GM18870 (cell line): ENCODE measurements around the gene LCNL1.

Experiments
- ATAC-seq: cut with Tn5 transposase; IDR thresholded peaks from one replicate; pipeline ENCODE4 v1.9.1; 2021; ENCODE audit warnings: moderate library complexity; ENCODE audit not compliant: unreplicated experiment

LCNL1 gene

DNA sequence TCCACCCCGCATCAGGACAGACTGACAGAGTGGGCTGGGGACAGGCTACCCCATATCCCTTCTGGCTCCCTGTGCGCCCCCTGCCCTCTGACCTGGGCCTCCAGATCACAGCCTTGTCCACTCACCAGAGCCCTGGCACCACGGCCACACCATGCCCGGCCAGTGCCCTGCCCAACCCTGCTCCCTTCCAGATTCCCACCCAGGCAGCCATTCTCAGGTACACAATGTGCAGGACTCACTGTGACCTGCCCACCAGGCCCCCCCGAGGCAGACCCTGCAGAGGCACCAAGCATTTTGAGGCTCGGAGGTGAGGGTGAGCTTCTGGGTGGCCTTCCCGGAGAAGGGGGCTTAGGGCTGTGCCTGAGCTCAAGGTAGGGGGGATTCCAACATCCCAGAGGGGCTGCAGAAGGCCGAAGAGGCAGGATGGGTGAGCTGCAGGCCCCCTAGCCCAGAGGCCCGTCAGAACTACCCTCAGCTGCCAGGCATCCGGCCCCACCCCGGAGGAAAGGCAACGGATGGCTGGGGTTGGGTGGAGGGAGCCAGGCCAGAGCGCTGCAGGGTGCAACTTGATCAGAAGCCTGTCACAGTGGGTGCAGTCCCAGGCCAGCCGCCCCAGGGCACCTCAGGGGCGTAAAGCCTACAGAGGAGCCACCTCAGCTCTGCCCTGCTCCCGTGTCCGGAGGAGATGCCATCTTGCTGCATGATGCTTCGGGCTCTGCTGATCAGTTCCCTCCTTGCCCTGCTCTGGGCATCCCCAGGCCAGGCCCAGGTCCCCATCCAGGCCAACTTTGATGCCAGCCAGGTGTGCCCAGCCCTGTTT, at the start of gene LCNL1:
Gene LCNL1, plus strand, starts transcription at position 762 of the 820 bp plus-strand sequence. CDS start 594 bp downstream, outside the sequence.
- no peak for ATAC-seq

DNA sequence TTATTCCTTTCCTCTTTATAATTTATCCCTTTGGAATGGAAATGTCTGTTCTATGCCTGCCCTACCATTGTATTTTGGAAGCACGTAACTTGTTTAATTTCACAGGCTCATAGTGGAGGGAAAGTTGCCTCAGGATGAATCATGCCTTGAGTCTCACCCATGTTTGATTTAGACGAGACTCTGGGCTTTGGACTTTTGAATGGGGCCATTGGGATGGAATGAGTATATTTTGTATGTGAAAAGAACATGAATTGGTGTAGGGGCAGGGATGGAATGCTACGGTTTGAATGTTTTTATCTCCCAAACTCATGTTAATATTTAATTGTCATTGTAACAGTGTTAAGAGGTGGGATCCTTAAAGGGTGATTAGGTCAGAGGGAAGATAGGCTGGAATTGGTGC, 48.5 kb upstream of the LCNL1 start:
- no peak for ATAC-seq

DNA sequence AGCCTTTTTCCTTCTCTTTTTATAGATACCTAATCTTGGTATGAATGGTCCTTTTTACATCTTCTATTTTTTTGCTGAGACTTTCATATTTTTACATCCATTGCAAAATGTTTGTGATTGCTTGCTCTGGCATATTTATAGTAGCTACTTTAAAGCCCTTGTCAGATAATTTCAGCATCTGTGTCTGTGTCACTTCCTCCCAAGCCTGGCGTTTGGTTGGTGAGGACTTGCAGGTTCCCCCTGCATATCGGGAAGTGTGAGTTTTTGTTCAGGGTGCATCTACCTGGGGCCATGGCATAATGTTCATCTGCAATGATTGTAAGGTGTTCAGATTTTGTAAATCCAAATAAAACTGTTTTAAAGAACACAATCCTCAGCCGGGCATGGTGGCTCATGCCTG, 47.1 kb upstream of the LCNL1 start:
- ATAC-seq, result no peak

DNA sequence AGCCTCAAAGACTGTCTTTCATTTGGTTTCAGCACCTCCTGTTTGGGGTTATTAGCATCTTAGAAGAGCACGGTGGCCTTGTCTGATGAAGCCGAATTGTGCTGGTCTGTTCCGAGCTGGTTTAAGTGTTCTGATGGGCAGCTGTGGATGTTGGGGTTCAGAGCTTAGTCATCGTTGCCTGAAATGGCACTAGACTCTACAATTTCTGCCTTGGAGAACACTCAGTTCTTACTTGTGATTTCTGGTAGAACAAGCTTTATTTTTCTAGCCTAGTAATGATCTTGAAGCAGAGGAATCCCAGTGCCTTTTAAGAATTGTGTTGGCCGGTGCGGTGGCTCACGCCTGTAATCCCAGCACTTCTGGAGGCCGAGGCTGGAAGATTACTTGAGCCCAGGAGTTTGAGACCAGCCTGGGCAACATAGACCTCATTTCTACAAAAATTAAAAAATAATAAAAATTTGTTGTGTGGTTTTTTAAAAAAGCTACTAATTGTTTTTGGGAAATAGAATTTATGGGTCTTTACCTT, 46.1 kb upstream of the LCNL1 start:
- no peak for ATAC-seq

DNA sequence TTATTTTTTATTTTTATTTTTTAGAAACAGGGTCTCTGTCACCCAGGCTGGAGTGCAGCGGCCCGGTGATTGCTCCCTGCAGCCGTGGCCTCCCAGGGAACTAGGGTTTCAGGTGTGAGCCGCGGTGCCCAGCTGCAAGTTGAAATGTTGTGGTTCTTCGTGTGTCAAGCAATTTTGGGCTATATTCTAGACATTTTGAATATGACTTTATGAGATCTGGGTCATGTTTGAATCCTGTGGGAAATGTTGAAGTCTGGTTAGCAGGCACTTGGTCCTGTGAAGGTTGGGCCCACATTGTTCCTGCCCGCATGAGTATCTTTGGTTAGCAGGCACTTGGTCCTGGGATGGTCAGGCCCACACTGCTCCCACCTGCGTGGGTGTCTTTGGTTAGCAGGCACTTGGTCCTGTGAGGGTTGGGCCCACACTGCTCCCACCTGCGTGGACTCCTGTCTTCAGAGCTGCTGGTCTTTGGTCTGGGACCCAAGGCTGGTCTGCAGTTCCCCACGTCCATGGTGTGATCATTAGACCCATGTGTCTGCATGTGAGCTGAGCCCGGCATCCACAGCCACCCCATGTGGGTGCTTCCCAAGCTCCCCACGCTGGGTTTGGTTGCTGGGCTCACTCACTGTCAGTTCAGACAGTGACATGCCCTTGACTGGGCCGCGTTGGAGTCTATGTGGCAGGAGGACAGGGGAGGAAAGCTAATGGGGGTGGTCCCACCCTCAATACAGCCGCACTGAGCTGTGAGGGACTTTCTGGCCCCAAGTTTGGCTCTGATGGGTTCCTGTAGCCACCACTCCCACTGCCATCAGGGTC, 45.4 kb upstream of the LCNL1 start:
- ATAC-seq, result no peak

DNA sequence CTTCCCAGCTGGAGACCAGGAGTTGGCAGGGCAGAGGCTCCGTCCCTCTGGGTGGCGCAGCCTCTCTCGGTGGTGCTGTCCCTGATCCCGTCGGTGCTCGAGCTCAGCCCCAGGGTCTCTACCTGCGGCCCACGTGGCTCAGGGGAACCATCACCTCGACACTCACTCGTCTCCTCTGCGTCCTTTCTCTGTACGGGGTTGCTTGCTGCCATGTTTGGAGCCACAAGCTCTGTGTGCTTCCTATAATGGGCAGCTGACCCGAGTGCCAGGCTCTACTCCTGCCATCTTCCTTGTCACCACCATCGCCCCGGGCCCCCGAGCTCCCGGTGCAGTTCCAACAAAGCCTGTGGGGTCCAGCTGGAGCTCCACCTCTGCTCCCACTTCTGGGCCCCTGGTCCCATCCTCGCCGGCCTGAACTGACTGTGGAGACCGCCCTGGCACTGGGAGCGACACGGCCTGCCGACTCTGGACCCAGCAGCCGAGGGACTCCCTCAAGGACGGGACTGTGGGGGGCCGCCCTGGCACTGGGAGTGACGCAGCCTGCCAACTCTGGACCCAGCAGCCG, 43.3 kb upstream of the LCNL1 start:
- ATAC-seq, result no peak

DNA sequence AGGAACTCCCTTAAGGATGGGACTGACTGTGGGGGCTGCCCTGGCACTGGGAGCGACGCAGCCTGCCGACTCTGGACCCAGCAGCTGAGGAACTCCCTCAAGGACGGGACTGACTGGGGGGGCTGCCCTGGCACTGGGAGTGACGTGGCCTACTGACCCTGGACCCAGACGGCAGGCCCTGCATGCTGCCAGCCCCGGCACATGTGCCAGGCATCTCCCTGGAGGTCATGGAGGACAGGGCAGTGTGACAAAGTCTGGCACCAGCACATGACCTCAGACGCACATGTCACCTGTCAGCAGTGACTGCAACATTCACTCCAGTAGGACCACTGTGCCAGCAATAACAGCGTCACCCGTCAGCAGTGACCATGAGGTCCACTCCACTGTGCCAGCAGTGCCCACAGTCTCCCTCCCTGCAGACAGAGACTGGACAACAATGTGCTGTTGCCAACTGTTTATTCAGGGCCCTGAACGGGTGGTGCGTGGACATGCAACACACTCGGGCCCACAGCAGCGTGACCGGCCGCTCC, 42.7 kb upstream of the LCNL1 start:
- no peak for ATAC-seq

DNA sequence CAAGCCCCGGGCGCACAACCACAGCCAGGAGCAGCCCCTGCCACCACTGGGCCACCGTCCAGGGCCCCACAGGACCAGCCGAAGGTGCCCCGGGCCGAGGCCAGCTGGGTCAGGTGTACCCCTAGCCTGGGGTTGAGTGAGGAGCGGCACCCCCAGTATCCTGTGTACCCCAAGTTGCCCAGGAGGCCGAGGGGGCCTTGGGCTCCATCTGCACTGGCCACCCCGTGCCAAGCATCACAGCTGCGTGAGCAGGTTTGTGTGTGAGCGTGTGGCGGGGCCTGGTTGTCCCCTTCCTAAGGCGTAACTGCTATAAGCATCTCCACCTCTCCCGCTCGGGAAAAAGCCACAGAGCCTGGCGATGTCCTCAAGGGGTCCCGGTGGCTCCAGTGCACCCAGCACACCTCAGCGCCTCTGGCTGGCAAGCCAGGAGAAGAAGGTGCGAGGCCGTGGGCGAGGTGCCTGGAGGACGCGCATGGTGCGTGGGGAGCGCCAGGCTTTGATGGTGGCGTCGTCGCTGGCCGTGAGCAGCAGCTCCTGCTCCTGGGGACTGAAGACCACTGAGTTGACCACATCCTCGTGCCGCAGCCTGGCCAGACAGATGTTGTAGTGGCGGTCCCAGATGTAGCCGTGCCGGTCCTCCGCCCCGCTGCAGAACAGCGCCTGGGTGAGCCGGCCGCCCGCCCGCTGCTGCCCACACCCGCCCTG, 42.1 kb upstream of the LCNL1 start:
- ATAC-seq, result no peak

DNA sequence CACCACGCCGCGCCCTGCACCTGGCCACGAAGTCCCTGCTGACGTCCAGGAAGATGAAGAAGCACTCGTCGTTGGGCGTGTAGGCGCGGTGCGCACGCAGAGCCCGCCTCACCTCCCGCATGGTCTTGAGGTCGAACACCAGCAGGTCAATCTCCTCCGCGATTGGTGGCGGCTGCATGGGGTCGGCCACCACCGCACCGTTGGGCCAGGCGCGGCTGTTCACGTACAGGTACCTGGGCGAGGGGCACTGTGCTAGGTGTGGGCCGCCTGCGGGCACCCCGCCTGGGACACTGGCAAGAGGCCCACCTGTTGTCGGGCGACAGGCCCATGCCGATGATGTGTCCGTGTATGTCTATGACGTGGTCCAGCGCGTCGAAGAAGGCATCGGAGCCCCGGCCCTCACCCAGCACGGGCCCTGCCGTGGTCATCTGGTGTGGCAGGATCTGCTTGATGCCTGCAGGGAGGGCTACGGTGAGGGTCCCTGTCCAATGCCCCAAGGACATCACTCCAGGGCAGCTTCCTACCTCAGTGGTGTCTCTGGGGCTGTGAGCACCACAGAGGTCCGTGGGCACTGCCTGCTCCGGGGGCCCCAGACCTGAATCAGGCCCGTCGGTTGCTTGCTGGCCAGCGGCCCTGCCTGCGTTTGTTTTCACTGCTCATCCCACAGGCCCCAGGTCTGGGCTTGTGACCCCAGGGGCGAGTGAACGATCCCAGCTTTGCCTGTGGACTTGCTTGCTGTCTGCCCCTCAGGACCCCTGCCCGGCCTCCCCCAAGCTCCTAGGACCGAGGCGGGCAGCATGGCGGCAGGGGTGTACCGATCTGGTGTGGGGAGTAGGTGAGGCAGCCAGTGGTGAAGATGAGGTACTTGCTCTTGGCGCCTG, 41.3 kb upstream of the LCNL1 start:
- ATAC-seq, result no peak

DNA sequence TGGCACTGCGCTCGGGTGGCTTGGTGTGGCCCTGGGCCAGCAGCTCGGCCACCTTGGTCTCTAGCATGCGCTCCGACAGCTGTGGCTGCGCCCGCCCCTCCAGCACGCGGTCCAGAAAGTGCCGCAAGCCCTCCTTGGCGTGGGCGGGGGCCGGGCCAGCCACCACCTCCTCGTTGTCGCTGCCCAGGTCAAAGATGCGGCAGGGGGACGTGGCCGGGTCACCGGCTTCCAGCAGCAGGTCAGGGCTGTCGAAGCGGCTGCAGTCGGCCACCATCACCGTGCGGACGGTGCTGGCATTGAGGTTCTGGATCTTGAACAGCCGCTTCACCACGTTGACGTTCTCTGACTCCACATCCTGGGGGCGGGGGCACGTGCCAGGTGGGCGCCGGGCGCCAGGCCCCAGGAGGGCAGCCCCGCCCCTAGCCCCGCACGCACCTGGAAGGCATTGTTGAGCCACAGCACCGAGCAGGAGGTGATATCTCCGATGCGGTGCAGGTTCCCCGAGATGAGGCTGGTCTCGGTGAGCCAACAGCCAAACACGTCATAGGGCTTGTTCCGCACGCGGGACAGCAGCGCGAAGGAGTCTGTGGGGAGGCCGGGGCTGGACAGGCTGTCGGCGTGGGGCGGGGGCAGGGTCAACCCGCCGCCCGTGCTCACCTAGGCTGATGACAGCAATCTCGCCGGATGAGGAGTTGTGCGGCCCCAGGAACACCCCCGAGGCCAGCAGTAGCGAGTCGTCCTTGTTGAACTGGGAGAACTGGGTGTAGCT, 40.5 kb upstream of the LCNL1 start:
- no peak for ATAC-seq

DNA sequence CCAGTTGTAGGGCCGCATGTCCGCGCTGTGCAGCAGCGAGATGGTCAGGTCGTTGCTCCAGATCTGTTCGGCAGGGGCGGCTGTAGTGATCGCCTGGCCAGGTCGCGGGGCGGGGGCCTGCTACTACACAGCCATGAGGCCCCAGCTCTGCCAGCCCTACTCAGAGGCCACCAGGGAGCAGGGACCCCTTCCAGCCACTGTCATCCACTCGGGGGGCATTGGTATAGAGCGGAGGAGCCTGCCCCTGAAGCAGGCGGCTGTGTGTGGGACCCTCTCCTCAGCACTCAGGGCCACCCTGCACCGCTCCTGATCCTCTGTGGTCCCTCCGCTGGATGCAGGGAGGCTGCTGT, 39.9 kb upstream of the LCNL1 start:
- no peak for ATAC-seq

DNA sequence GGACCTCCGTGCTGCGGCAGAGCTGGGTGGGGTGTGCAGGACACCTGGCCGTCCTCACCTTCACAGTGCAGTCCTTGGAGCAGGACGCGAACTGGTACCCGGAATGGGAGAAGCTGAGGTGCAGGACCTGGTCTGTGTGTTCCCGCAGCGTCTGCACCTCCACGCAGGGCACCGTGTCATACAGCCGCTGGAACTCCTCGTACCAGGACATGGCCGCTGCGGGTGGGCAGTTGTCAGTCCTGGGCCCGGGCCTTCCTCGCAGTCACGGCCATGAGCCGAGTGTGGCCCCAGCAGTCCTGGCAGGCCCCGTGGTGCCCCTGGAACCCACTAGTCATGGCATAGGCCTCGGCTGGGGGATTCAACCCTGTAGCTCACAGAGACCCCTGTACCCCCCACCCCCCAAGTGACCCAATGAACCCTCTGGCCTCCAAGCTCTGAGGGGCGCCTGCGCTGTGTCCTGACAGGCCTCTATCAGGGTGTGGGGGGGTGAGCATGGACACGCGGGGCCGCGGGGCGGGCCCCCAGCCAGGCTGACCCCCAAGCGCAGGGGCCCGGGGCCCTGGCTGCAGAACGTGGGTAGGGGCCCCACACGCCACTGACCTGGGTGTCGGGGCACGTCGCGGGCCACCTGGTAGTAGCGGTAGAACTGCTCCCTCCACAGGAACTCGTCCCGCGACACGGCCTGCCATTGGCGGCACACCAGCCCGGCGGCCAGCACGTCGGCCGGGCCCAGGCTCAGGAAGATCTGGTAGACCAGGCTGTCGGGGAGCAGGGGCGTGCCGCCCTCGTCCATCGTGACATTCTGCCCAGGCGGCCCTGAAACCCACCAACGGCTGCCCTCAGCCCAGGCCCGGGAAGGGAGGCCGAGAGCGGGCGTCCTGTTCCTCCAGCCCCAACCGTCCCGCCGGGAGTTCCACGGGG, 39.2 kb upstream of the LCNL1 start:
- peak; percentile 4 for ATAC-seq

DNA sequence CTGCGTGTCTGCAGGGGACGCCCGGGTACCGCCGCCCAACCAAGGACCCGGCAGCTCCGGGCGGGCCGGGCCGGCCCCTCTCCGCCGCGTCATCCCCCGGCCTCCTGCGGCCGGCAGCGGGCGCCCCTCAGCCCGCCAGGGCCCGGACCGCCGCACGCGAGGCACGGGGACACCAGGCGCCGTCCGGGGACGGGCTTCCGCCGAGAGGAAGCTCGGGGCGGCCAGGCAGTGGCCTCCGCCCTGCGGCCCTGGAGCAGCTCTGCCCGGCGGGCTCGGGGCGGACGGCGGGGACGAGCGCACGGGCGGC, 38.6 kb upstream of the LCNL1 start:
- peak; percentile 12 for ATAC-seq

DNA sequence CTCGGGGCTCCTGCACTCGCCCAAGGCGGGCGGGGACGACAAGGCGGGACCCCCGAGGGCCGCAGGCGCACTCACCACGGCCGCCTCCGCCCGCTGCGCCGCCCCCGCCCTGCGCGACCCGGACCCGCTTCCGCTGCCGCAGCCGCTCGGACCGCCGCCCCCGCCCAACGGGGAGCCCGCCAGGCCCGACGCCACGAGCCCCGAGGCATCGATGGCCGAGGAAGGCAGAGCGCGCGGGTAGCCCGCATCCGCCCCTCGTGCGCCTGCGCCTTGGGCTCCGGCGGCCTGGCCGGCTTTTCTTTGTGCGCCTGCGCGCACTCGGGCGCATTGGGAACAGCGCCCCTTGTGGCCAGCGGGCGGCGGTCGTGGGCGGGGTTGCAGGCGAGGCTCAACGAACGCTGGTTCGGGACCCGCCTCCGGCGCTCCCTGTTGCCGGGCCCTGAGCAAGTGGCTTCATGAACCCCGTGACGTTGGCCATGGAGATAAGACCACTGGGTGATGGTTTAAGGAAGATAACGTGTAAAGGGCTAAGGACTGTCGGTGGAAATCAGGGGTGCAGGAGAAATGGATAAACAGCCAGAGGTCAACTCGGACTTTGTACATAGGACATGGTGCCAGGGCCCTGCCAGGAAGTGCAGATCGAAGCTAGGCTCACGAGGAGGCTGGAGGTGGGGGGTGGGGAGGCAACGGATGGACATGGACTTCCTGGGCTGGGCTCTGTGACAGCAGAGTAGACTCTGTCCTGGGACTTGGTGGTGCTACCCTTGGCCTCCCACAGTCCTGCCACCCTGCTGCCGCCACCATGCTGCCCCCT, 38.1 kb upstream of the LCNL1 start, which contains the start of the genes C8G and FBXW5:
Gene C8G, plus strand, starts transcription at position 725 of the 814 bp plus-strand sequence. Its CDS starts 78 bp downstream, at position 803.
Gene FBXW5, minus strand, starts transcription at position 220 of the 814 bp plus-strand sequence. CDS start 655 bp downstream, outside the sequence.
- ATAC-seq, result peak; percentile 44

DNA sequence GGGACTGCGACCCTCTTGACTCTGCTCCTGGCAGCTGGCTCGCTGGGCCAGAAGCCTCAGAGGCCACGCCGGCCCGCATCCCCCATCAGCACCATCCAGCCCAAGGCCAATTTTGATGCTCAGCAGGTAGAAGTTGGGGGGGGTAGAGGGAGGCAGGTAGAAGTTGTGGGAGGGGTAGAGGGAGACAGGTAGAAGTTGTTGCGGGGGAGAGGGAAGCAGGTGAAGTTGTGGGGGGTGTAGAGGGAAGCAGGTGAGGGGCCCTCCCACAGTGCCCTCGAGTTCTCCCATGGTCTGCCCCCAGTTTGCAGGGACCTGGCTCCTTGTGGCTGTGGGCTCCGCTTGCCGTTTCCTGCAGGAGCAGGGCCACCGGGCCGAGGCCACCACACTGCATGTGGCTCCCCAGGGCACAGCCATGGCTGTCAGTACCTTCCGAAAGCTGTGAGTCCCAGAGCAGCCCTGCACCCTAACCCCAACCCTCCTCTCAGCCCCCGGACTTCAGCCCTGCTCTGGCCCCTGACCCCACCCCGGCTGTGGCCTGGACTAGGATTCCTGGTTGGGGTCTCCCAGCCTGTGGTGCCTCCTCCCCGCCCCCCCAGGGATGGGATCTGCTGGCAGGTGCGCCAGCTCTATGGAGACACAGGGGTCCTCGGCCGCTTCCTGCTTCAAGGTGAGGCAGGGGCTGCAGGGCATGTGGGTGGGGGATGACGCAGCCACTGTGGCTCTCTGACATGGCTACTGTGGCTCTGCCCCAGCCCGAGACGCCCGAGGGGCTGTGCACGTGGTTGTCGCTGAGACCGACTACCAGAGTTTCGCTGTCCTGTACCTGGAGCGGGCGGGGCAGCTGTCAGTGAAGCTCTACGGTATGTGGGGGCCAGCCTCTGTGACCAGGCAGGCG, 37.2 kb upstream of the LCNL1 start:
- no peak for ATAC-seq
